Posterior vena cava (tissue), 2 donors: ENCODE results near the gene ZNF227. TPM values are rescaled to one million over a fixed set of nuclear protein-coding genes. Genes with fewer than 3 reads are reported as not detected.

Experiments used
- total RNA-seq, 2 donors: library from RNA; stranded (reverse); fragmentation: NEBNext Ultra II Directional; extraction: Animal tissue kit (Norgen Biotek cat#: 25700); gene quantifications; one replicate each; pipeline ENCODE4 v1.2.1, GENCODE V29; 2021
- donor health status: DM: yes; HTN: yes; CAD: no.
- donor health status: DM: yes; HTN: yes; CAD: no.

Gene ZNF227
- total RNA-seq, 2 donors from 2014 or later, result 13.2 to 14.6 TPM

Other genes starting within 250 kb of the ZNF227 start
- 1 to 10 TPM; 5.0 to 6.7 TPM for gene ZNF155, start 228.3 kb upstream of the ZNF227 start, total RNA-seq
- 1 to 10 TPM; 3.6 to 3.9 TPM for gene ZNF230, start 209.6 kb upstream of the ZNF227 start, total RNA-seq
- 1 to 10 TPM; 3.5 to 4.1 TPM for gene ZNF222, start 187.2 kb upstream of the ZNF227 start, total RNA-seq
- 1 to 10 TPM; 2.8 to 3.7 TPM for gene ZNF223, start 160.5 kb upstream of the ZNF227 start, total RNA-seq
- 1 to 10 TPM; 2.3 to 2.5 TPM for gene ZNF284, start 140.4 kb upstream of the ZNF227 start, total RNA-seq
- gene ZNF224, start 118.2 kb upstream of the ZNF227 start, total RNA-seq, result 10 to 100 TPM; 16.4 to 21.0 TPM
- gene ZNF225, start 99.1 kb upstream of the ZNF227 start, total RNA-seq, result 1 to 10 TPM; 3.5 to 6.0 TPM
- 10 to 100 TPM in 1 of 2 donors, 1 to 10 TPM in 1; 9.4 to 10.0 TPM for gene ZNF234, start 71.0 kb upstream of the ZNF227 start, total RNA-seq
- gene ZNF226, start 47.4 kb upstream of the ZNF227 start, total RNA-seq, result 10 to 100 TPM; 15.8 to 19.8 TPM
- under 1 TPM; 0.19 to 0.28 TPM for gene ZNF233, start 47.4 kb downstream of the ZNF227 start, total RNA-seq
- gene ZNF235, start 92.5 kb downstream of the ZNF227 start, total RNA-seq, result 1 to 10 TPM; 3.6 to 5.7 TPM
- gene ZNF112, start 144.1 kb downstream of the ZNF227 start, total RNA-seq, result 1 to 10 TPM; 5.2 to 7.9 TPM
- 1 to 10 TPM; 2.5 to 4.2 TPM for gene ZNF285, start 189.1 kb downstream of the ZNF227 start, total RNA-seq
- gene ZNF229, start 235.9 kb downstream of the ZNF227 start, total RNA-seq, result 1 to 10 TPM; 3.4 to 4.6 TPM